Loucy (cell line): Measurements from ENCODE around the gene P2RY2.
"Not testable (repeated sequence)": the region's sequence is repeated elsewhere in the genome, so short reads cannot be mapped to it uniquely, and the experiment has no call there.

Source experiments
- EZH2phosphoT487 ChIP-seq: fragments of 200-600 bp; IDR thresholded peaks from 2 replicates; pipeline ENCODE4 v1.6.1; 2018; ENCODE audit warnings: antibody characterized with exemption, mild to moderate bottlenecking, moderate library complexity, borderline replicate concordance
- TF ChIP-seq, protein P1 (sequence below): fragments of 200-600 bp; sonication (generic); conservative IDR thresholded peaks from 2 replicates; pipeline ENCODE4 v1.5.1; 2014; ENCODE audit warnings: mild to moderate bottlenecking, antibody characterized with exemption, low read length

DNA sequence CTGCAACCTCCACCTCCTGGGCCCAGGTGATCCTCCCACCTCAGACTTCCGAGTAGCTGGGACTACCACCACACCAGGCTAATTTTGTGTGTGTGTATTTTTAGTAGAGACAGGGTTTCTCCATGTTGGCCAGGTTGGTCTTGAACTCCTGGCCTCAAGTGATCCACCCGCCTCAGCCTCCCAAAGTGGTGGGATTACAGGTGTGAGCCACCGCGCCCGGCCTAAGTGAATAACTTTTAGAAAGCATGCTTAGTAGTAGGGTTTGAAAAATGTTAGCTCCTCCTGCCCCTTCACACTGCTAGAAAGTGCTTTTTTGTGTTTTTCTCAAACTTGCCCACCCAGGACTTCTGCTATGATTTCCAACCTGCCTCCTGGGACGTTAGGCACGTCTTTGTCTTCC lies 14.4 kb downstream of the P2RY2 start:
- TF ChIP-seq, protein P1, sequence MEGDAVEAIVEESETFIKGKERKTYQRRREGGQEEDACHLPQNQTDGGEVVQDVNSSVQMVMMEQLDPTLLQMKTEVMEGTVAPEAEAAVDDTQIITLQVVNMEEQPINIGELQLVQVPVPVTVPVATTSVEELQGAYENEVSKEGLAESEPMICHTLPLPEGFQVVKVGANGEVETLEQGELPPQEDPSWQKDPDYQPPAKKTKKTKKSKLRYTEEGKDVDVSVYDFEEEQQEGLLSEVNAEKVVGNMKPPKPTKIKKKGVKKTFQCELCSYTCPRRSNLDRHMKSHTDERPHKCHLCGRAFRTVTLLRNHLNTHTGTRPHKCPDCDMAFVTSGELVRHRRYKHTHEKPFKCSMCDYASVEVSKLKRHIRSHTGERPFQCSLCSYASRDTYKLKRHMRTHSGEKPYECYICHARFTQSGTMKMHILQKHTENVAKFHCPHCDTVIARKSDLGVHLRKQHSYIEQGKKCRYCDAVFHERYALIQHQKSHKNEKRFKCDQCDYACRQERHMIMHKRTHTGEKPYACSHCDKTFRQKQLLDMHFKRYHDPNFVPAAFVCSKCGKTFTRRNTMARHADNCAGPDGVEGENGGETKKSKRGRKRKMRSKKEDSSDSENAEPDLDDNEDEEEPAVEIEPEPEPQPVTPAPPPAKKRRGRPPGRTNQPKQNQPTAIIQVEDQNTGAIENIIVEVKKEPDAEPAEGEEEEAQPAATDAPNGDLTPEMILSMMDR = not testable (repeated sequence)
- TF ChIP-seq EZH2phosphoT487 = not testable (repeated sequence)
